Measurements from ENCODE around the gene FHAD1. TPM values are rescaled to one million over a fixed set of nuclear protein-coding genes. Genes with fewer than 3 reads are reported as not detected.

Gene FHAD1
- total RNA-seq, 1 donor from 2014 or later = 2.1 TPM

GRCh38 chr1:15258833-15259621 is 12.0 kb downstream of the FHAD1 start:
- Histone ChIP-seq H3K9me3 (ENCODE audit: control insufficient read depth in 3 of 3, low read length in 3 of 3) (no peaks in the 10 kb centered on the region), H3K36me3 (ENCODE audit: control insufficient read depth in 3 of 3, insufficient read depth in 3 of 3, low read length in 3 of 3) (no peaks in the 10 kb centered on the region), H3K4me1 (ENCODE audit: control insufficient read depth in 3 of 3, insufficient read depth in 3 of 3, low read length in 3 of 3) (peaks cover 0 to 6% (median 0%) of the 10 kb centered on the region in 3 donors), H3K27me3 (ENCODE audit: control insufficient read depth in 3 of 3, insufficient read depth in 3 of 3, low read length in 3 of 3) (peaks cover 0 to 6% (median 0%) of the 10 kb centered on the region in 3 donors), H3K9ac (ENCODE audit: low read depth in 1 of 3, low read length in 3 of 3) (no peak overlapping the region), H3K4me3 (ENCODE audit: low read length in 3 of 3) (no peak overlapping the region), H3K27ac (ENCODE audit: low read depth, low read length) (peak overlapping the region; percentile 56)

- H3K27ac ChIP-seq (ENCODE audit: low read depth, low read length) = peak overlapping the region; percentile 56
- no peaks in the 10 kb centered on the region for H3K36me3 ChIP-seq (ENCODE audit: control insufficient read depth in 3 of 3, insufficient read depth in 3 of 3, low read length in 3 of 3)
- peaks cover 0 to 6% (median 0%) of the 10 kb centered on the region in 3 donors for H3K4me1 ChIP-seq (ENCODE audit: control insufficient read depth in 3 of 3, insufficient read depth in 3 of 3, low read length in 3 of 3)
- no peak overlapping the region for H3K9ac ChIP-seq (ENCODE audit: low read depth in 1 of 3, low read length in 3 of 3)
- no peaks in the 10 kb centered on the region for H3K9me3 ChIP-seq (ENCODE audit: control insufficient read depth in 3 of 3, low read length in 3 of 3)
- no peak overlapping the region for H3K4me3 ChIP-seq (ENCODE audit: low read length in 3 of 3)
- peaks cover 0 to 6% (median 0%) of the 10 kb centered on the region in 3 donors for H3K27me3 ChIP-seq (ENCODE audit: control insufficient read depth in 3 of 3, insufficient read depth in 3 of 3, low read length in 3 of 3)
These were observed 12.6 kb downstream of the FHAD1 start for GRCh38 chr1:15259622-15260007.

GRCh38 chr1:15260418-15261154 is 13.6 kb downstream of the FHAD1 start:
- Histone ChIP-seq H3K27ac (ENCODE audit: low read depth, low read length) (peak overlapping the region; percentile 56), H3K36me3 (ENCODE audit: control insufficient read depth in 3 of 3, insufficient read depth in 3 of 3, low read length in 3 of 3) (no peaks in the 10 kb centered on the region), H3K9me3 (ENCODE audit: control insufficient read depth in 3 of 3, low read length in 3 of 3) (no peaks in the 10 kb centered on the region), H3K4me3 (ENCODE audit: low read length in 3 of 3) (no peak overlapping the region), H3K9ac (ENCODE audit: low read depth in 1 of 3, low read length in 3 of 3) (no peak overlapping the region), H3K27me3 (ENCODE audit: control insufficient read depth in 3 of 3, insufficient read depth in 3 of 3, low read length in 3 of 3) (peaks cover 0 to 6% (median 0%) of the 10 kb centered on the region in 3 donors), H3K4me1 (ENCODE audit: control insufficient read depth in 3 of 3, insufficient read depth in 3 of 3, low read length in 3 of 3) (peaks cover 0 to 6% (median 0%) of the 10 kb centered on the region in 3 donors)

GRCh38 chr1:15261155-15262002 is 14.4 kb downstream of the FHAD1 start:
- Histone ChIP-seq H3K27ac (ENCODE audit: low read depth, low read length) (peak overlapping the region; percentile 56), H3K4me1 (ENCODE audit: control insufficient read depth in 3 of 3, insufficient read depth in 3 of 3, low read length in 3 of 3) (peaks cover 0 to 6% (median 0%) of the 10 kb centered on the region in 3 donors), H3K9ac (ENCODE audit: low read depth in 1 of 3, low read length in 3 of 3) (no peak overlapping the region)

GRCh38 chr1:15262003-15262377 is 15.0 kb downstream of the FHAD1 start:
- peaks cover 0 to under 1% (median 0%) of the 10 kb centered on the region in 3 donors for H3K27me3 ChIP-seq (ENCODE audit: control insufficient read depth in 3 of 3, insufficient read depth in 3 of 3, low read length in 3 of 3)
- no peak overlapping the region for H3K4me3 ChIP-seq (ENCODE audit: low read length in 3 of 3)
- H3K4me1 ChIP-seq (ENCODE audit: control insufficient read depth in 3 of 3, insufficient read depth in 3 of 3, low read length in 3 of 3) = peaks cover 0 to 6% (median 0%) of the 10 kb centered on the region in 3 donors
- no peaks in the 10 kb centered on the region for H3K36me3 ChIP-seq (ENCODE audit: control insufficient read depth in 3 of 3, insufficient read depth in 3 of 3, low read length in 3 of 3)
- no peaks in the 10 kb centered on the region for H3K9me3 ChIP-seq (ENCODE audit: control insufficient read depth in 3 of 3, low read length in 3 of 3)
- no peak overlapping the region for H3K9ac ChIP-seq (ENCODE audit: low read depth in 1 of 3, low read length in 3 of 3)
- H3K27ac ChIP-seq (ENCODE audit: low read depth, low read length) = peak overlapping the region; percentile 56

More at GRCh38 chr1:15261155-15262002, 14.4 kb downstream of the FHAD1 start:
- Histone ChIP-seq H3K9me3 (ENCODE audit: control insufficient read depth in 3 of 3, low read length in 3 of 3) (no peaks in the 10 kb centered on the region), H3K36me3 (ENCODE audit: control insufficient read depth in 3 of 3, insufficient read depth in 3 of 3, low read length in 3 of 3) (no peaks in the 10 kb centered on the region), H3K4me3 (ENCODE audit: low read length in 3 of 3) (no peak overlapping the region), H3K27me3 (ENCODE audit: control insufficient read depth in 3 of 3, insufficient read depth in 3 of 3, low read length in 3 of 3) (peaks cover 0 to 6% (median 0%) of the 10 kb centered on the region in 3 donors)

GRCh38 chr1:15262706-15263105 is 15.7 kb downstream of the FHAD1 start:
- Histone ChIP-seq H3K9ac (ENCODE audit: low read depth in 1 of 3, low read length in 3 of 3) (no peak overlapping the region), H3K36me3 (ENCODE audit: control insufficient read depth in 3 of 3, insufficient read depth in 3 of 3, low read length in 3 of 3) (no peaks in the 10 kb centered on the region), H3K27ac (ENCODE audit: low read depth, low read length) (peak overlapping the region; percentile 56), H3K4me3 (ENCODE audit: low read length in 3 of 3) (no peak overlapping the region), H3K27me3 (ENCODE audit: control insufficient read depth in 3 of 3, insufficient read depth in 3 of 3, low read length in 3 of 3) (no peaks in the 10 kb centered on the region), H3K4me1 (ENCODE audit: control insufficient read depth in 3 of 3, insufficient read depth in 3 of 3, low read length in 3 of 3) (peaks cover 0 to 6% (median 0%) of the 10 kb centered on the region in 3 donors), H3K9me3 (ENCODE audit: control insufficient read depth in 3 of 3, low read length in 3 of 3) (no peaks in the 10 kb centered on the region)

GRCh38 chr1:15264769-15265168 is 17.7 kb downstream of the FHAD1 start:
- peaks cover 0 to 6% (median 0%) of the 10 kb centered on the region in 3 donors for H3K4me1 ChIP-seq (ENCODE audit: control insufficient read depth in 3 of 3, insufficient read depth in 3 of 3, low read length in 3 of 3)
- H3K27me3 ChIP-seq (ENCODE audit: control insufficient read depth in 3 of 3, insufficient read depth in 3 of 3, low read length in 3 of 3) = no peaks in the 10 kb centered on the region
- no peak overlapping the region for H3K27ac ChIP-seq (ENCODE audit: low read depth, low read length)
- no peaks in the 10 kb centered on the region for H3K9me3 ChIP-seq (ENCODE audit: control insufficient read depth in 3 of 3, low read length in 3 of 3)
- H3K9ac ChIP-seq (ENCODE audit: low read depth in 1 of 3, low read length in 3 of 3) = no peak overlapping the region
- no peaks in the 10 kb centered on the region for H3K36me3 ChIP-seq (ENCODE audit: control insufficient read depth in 3 of 3, insufficient read depth in 3 of 3, low read length in 3 of 3)
- H3K4me3 ChIP-seq (ENCODE audit: low read length in 3 of 3) = no peak overlapping the region

GRCh38 chr1:15271196-15271595 is 24.2 kb downstream of the FHAD1 start:
- H3K4me1 ChIP-seq (ENCODE audit: control insufficient read depth in 3 of 3, insufficient read depth in 3 of 3, low read length in 3 of 3) = peaks cover 3 to 6% (median 4%) of the 10 kb centered on the region in 3 donors
- H3K4me3 ChIP-seq (ENCODE audit: low read length in 3 of 3) = no peak overlapping the region
- H3K27ac ChIP-seq (ENCODE audit: low read depth, low read length) = no peak overlapping the region
- H3K9ac ChIP-seq (ENCODE audit: low read depth in 1 of 3, low read length in 3 of 3) = no peak overlapping the region
- no peaks in the 10 kb centered on the region for H3K9me3 ChIP-seq (ENCODE audit: control insufficient read depth in 3 of 3, low read length in 3 of 3)
- no peaks in the 10 kb centered on the region for H3K36me3 ChIP-seq (ENCODE audit: control insufficient read depth in 3 of 3, insufficient read depth in 3 of 3, low read length in 3 of 3)
- peaks cover 7 to 22% (median 12%) of the 10 kb centered on the region in 3 donors for H3K27me3 ChIP-seq (ENCODE audit: control insufficient read depth in 3 of 3, insufficient read depth in 3 of 3, low read length in 3 of 3)

- Histone ChIP-seq H3K9ac (ENCODE audit: low read depth in 1 of 3, low read length in 3 of 3) (no peak overlapping the region), H3K36me3 (ENCODE audit: control insufficient read depth in 3 of 3, insufficient read depth in 3 of 3, low read length in 3 of 3) (no peaks in the 10 kb centered on the region), H3K4me3 (ENCODE audit: low read length in 3 of 3) (no peak overlapping the region), H3K4me1 (ENCODE audit: control insufficient read depth in 3 of 3, insufficient read depth in 3 of 3, low read length in 3 of 3) (peaks cover 3 to 6% (median 4%) of the 10 kb centered on the region in 3 donors), H3K9me3 (ENCODE audit: control insufficient read depth in 3 of 3, low read length in 3 of 3) (no peaks in the 10 kb centered on the region), H3K27me3 (ENCODE audit: control insufficient read depth in 3 of 3, insufficient read depth in 3 of 3, low read length in 3 of 3) (peaks cover 8 to 22% (median 12%) of the 10 kb centered on the region in 3 donors), H3K27ac (ENCODE audit: low read depth, low read length) (no peak overlapping the region)
These were observed 25.2 kb downstream of the FHAD1 start for GRCh38 chr1:15272009-15272781.
